ENCODE results near the gene A4GALT.

The A4GALT gene

DNA sequence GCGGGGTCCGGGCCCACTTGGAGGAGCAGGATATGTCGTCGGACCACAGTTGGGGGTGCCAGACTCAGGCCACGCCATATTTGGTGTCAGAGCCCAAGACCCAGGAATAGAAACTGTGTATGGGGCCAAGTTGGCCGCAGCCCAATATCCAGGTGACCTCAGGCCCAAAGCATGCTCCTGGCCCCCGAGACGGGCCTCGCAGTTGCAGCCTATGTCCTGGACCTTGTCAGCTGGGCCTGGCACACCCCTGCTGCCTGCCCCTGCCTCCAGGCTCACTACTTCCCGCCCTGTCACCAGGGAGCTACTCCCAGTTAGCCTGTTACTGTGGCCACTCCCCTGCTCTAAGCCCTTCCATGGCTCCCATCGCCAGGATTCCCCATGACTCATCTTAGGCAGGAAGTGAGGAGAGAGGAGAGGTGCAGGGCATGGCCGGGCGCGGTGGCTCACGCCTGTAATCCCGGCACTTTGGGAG is 23.1 kb downstream of the A4GALT start:
- peak overlapping the region; percentile 50 for H3K27ac ChIP-seq (ENCODE audit: poor library complexity, severe bottlenecking)
- peak; percentile 92 for ATAC-seq (ENCODE audit: low read depth)

DNA sequence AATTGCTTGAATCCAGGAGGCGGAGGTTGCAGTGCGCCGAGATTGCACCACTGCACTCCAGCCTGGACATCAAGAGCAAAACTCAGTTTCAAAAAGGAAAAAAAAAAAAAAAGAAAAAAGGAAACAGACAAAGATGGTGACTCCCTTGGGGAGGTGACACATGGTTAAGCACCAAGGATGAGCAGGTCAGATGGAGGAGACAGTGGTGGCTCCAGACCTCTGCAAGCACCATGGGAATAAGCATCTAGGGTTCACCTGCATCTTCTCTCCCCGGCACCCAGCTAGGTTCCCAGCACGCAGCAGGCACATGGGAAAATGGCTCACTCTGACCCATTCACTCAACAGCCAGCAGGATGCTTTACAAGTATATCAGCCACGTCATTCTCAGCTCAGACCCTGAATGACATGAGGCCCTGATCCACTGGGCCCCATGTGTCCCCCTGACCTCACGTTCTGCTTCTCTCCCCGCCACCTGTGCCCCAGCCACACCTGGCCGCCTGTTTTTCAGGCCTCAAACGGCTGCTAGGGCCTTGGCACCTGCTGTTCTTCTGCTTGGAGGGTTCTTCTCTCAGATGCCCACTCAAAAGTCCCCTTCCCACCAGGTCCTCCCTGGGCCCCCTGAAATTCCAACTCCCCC is 24.2 kb downstream of the A4GALT start:
- Histone ChIP-seq H3K4me1 (ENCODE audit: insufficient read depth, poor library complexity, severe bottlenecking) (peaks cover 25% of the 10 kb centered on the region), H3K36me3 (ENCODE audit: low read depth) (no peaks in the 10 kb centered on the region), H3K27me3 (ENCODE audit: insufficient read depth, poor library complexity, severe bottlenecking) (no peaks in the 10 kb centered on the region), H3K4me3 (ENCODE audit: severe bottlenecking) (no peak overlapping the region), H3K27ac (ENCODE audit: poor library complexity, severe bottlenecking) (no peak overlapping the region), H3K9me3 (ENCODE audit: severe bottlenecking) (no peaks in the 10 kb centered on the region)
- TF ChIP-seq, protein P1, sequence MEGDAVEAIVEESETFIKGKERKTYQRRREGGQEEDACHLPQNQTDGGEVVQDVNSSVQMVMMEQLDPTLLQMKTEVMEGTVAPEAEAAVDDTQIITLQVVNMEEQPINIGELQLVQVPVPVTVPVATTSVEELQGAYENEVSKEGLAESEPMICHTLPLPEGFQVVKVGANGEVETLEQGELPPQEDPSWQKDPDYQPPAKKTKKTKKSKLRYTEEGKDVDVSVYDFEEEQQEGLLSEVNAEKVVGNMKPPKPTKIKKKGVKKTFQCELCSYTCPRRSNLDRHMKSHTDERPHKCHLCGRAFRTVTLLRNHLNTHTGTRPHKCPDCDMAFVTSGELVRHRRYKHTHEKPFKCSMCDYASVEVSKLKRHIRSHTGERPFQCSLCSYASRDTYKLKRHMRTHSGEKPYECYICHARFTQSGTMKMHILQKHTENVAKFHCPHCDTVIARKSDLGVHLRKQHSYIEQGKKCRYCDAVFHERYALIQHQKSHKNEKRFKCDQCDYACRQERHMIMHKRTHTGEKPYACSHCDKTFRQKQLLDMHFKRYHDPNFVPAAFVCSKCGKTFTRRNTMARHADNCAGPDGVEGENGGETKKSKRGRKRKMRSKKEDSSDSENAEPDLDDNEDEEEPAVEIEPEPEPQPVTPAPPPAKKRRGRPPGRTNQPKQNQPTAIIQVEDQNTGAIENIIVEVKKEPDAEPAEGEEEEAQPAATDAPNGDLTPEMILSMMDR (IDR thresholded peaks at IDR 0.05; ENCODE audit: poor library complexity, severe bottlenecking): no peak
- DNase-seq (ENCODE audit: low spot score) (no peak), ATAC-seq (ENCODE audit: low read depth) (no peak)

More for the DNA sequence above, 23.1 kb downstream of the A4GALT start:
- DNase-seq (ENCODE audit: low spot score): peak; percentile 86
- Histone ChIP-seq H3K4me1 (ENCODE audit: insufficient read depth, poor library complexity, severe bottlenecking) (peaks cover 25% of the 10 kb centered on the region), H3K4me3 (ENCODE audit: severe bottlenecking) (no peak overlapping the region), H3K27me3 (ENCODE audit: insufficient read depth, poor library complexity, severe bottlenecking) (no peaks in the 10 kb centered on the region), H3K36me3 (ENCODE audit: low read depth) (no peaks in the 10 kb centered on the region), H3K9me3 (ENCODE audit: severe bottlenecking) (no peaks in the 10 kb centered on the region)
- TF ChIP-seq, protein P1 (IDR thresholded peaks at IDR 0.05; ENCODE audit: poor library complexity, severe bottlenecking): no peak

DNA sequence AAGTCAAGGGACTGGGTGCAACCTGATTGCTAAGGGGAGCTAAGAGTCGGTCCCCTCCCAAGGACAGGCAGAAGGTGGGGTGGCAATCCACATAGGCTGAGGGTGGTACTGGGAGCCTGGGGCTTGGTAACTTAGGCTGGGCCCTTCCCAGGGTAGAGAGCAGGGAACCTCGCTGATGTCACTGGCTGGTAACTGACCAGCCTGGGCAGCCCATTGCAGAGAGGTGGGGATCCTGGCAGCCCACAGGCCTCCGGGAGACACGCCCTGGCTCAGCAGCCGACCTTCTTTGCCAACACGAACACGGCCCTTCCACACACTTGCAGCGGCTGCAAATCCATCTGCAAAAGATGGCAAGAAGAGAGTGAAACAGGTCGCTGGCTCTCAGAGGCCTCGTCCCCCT is 25.4 kb downstream of the A4GALT start:
- H3K27me3 ChIP-seq (ENCODE audit: insufficient read depth, poor library complexity, severe bottlenecking): no peaks in the 10 kb centered on the region
- H3K36me3 ChIP-seq (ENCODE audit: low read depth): no peaks in the 10 kb centered on the region
- H3K9me3 ChIP-seq (ENCODE audit: severe bottlenecking): no peaks in the 10 kb centered on the region
- H3K4me3 ChIP-seq (ENCODE audit: severe bottlenecking): no peak overlapping the region
- no peak overlapping the region for H3K27ac ChIP-seq (ENCODE audit: poor library complexity, severe bottlenecking)
- ATAC-seq (ENCODE audit: low read depth) (no peak), DNase-seq (ENCODE audit: low spot score) (no peak)
- H3K4me1 ChIP-seq (ENCODE audit: insufficient read depth, poor library complexity, severe bottlenecking): peaks cover 25% of the 10 kb centered on the region
- TF ChIP-seq, protein P1 (IDR thresholded peaks at IDR 0.05; ENCODE audit: poor library complexity, severe bottlenecking): no peak

DNA sequence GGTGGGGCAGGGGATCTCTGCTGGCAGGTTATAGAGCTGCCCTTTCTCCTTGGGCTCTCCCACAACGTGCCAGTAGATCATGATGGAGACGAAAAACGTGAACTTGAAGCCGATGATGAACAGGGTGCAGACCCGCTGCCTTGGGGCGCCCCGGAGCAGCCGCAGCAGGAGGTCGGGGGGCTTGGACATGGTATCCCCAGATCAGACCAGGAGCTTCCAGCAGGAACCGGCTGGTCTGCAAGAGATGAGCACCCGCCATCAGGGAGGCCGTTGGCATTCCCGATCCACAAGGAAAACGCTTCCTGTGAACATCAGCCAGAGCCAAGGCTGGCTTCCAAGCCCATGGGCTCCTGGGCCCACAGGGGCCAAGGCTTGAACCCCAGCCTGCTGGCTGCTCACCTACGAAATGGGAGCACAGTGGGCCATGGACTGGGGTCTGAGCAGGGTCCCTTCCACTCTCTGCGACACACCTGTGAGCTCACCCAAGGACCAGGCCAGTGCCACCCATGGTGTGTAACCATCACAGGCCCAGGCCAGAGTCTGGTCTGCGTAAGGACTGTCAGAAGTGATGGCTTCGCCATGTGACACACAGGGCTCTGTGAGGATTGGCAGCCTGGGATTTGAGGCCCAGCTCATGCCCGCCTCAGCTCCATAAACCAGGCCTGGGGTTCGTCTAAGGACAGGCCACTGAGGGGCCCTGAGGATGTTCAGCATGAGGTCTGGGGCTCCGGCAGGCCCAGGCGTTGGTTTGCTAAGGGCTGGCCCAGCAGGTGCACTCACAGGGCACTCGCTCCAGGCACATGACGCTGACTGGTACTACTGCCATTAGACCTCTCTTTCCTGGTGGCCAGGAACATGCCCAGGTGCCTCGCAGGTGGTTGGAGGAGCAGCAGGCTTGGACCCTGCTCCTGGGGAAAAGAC is 26.6 kb downstream of the A4GALT start:
- TF ChIP-seq, protein P1 (IDR thresholded peaks at IDR 0.05; ENCODE audit: poor library complexity, severe bottlenecking): no peak
- H3K4me3 ChIP-seq (ENCODE audit: severe bottlenecking): no peak overlapping the region
- no peak for ATAC-seq (ENCODE audit: low read depth)
- H3K27me3 ChIP-seq (ENCODE audit: insufficient read depth, poor library complexity, severe bottlenecking): no peaks in the 10 kb centered on the region
- H3K27ac ChIP-seq (ENCODE audit: poor library complexity, severe bottlenecking): no peak overlapping the region
- H3K9me3 ChIP-seq (ENCODE audit: severe bottlenecking): no peaks in the 10 kb centered on the region
- DNase-seq (ENCODE audit: low spot score): no peak
- peaks cover 26% of the 10 kb centered on the region for H3K4me1 ChIP-seq (ENCODE audit: insufficient read depth, poor library complexity, severe bottlenecking)
- H3K36me3 ChIP-seq (ENCODE audit: low read depth): peaks cover 5% of the 10 kb centered on the region; the same call in 1 of the 2 replicates
